ENCODE results near the gene CALN1.

Gene CALN1

GRCh38 chr7:72028267-72028666 lies 383.9 kb downstream of the CALN1 start:
- DNase-seq: no peak

- DNase-seq: no peak
These were observed 386.7 kb downstream of the CALN1 start for GRCh38 chr7:72025381-72025960.

DNA sequence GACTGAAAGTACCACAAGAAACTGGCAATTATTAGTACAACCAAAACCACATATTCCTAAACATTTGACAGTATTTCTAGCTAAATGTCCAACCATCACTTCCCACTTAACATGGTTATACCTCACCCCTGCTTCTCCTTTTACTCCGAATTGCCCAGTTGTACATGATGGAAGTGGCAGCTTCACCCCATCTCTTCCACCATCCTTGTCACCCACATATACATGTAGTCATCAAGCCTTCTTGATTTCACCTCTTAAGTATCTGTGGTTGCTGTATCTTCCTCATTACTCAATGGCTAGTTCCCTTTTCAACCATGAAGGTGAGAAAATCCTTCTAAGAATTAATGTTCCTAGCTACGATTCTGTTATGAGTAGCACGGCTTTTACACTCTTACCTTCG lies 388.2 kb downstream of the CALN1 start:
- no peak for DNase-seq

- DNase-seq: no peak
These were observed 390.4 kb downstream of the CALN1 start for GRCh38 chr7:72021716-72022115.

DNA sequence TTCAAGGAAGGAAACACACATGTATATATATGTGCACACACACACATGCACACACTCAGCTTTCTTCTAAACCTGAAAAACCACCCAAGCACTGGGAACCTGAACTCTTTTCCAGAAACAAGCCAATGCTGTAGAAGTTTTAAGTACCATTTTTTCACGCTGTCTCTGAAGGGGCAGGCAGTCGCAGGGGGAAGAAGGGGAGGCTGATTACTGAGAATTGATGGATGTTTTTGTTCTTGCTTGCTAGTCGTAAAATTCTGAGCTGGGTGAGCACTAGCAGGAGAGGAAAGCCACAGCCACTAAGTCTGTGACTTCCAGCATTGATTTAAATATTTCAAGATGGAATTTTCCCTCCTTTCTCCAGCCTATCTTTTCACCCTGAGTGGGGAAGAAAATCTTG lies 391.8 kb downstream of the CALN1 start:
- DNase-seq: no peak

DNA sequence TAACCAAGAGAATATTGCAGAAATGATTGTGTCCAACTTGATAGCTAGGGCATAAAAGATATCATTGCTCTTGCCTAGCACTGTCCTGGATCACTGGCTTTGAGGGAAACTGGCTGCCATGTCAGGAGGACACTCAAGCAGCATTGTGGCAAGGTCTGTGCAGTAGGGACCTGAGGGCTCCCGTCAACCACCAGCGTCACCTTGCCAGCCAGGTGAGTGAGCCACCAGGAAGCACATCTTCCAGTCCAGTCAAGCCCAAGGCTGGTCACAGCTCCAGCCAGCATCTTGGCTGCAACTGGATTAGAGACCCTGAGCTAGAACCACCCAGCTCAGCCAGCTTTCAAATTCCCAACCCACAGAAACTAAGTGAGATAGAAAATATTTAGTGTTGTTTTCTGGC lies 392.7 kb downstream of the CALN1 start:
- no peak for DNase-seq

DNA sequence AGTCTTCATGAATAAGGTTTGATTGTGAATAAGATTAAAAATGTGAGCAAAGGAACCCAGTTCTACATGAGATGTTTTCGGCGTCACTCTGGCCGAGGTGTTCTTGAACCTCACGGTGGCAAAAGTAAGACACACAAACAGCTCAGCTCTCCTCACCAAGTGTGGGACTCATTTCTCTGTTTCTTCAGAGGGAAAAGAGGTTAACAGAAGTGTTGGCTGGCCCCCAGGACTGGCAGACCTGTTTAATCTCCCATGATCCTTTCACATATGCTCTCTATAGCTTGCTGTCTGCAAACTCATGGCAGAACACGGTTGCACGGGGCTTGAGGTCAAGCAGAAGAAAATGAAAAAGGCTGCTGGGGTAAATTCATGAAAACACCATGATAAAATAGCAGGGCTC lies 394.4 kb downstream of the CALN1 start:
- DNase-seq: no peak

DNA sequence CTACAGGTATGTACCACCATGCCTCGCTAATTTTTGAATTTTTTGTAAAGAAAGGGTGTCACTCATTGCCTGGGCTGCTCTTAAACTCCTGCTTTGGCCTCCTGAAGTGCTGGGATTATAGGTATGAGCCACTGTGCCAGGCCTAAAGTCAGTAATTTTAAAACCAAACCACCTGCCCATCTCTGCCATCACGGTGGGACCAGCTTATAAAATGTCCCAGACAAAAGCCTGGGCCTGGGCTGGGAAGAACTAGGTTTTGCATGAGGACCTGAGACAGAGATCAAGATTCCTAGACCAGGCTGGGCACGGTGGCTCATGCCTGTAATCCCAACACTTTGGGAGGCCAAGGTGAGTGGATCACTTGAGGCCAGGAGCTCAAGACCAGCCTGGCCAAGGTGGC lies 395.6 kb downstream of the CALN1 start:
- DNase-seq: no peak

- no peak for DNase-seq
These were observed 397.0 kb downstream of the CALN1 start for GRCh38 chr7:72015136-72015535.

DNA sequence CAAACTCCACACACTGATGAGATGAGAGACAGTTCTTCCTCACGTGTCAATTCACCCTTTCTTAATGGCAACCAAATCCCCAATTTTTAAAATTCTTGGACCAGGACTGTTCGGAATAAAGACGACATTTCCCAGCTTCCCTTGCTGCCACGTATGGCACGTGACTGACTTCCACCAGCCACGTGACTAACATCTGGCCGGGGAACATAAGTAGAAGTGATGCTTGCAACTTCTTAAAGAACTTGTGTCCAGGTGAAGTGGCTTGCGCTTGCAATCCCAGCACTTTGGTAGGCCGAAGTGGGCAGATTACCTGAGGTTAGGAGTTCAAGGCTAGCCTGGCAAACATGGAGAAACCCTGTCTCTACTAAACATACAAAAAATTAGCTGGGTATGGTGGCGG lies 405.1 kb downstream of the CALN1 start:
- DNase-seq: no peak

- DNase-seq: no peak
These were observed 408.9 kb downstream of the CALN1 start for GRCh38 chr7:72003236-72003635.

GRCh38 chr7:71996141-71996540 lies 416.0 kb downstream of the CALN1 start:
- DNase-seq: no peak

GRCh38 chr7:71995111-71995510 lies 417.0 kb downstream of the CALN1 start:
- DNase-seq: no peak

DNA sequence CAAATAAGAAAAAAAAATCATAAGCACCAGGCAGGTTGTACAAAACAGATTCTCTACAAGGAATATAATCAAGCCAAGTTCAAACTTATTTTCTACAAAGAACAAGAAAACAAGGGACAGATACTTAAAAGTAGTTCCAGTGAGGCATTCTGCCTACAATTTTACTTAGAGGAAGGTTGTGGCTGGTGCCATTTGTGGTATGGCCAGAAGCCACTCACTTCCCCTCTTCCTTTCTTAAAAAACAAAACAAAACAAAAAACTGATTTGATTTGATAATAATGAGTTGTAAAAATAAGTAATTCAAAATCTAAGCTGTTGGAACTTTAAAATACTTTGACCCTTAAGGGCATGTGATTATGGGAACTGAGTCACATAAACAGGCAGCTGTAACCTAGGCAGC lies 420.6 kb downstream of the CALN1 start:
- DNase-seq: no peak

DNA sequence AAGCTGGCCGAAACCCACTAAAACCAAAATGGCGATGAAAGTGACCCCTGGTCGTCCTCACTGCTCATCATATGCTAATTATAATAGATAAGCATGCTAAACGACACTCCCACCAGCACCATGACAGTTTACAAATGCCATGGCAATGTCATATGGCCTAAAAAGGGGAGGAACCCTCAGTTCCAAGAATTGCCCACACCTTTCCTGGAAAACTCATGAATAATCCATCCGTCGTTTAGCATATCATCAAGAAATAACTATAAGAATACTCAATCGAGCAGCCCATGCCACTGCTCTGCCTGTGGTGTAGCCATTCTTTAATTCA lies 422.0 kb downstream of the CALN1 start:
- DNase-seq: no peak

GRCh38 chr7:71988201-71988600 lies 423.9 kb downstream of the CALN1 start:
- DNase-seq: no peak

GRCh38 chr7:71987200-71987767 lies 424.9 kb downstream of the CALN1 start:
- DNase-seq: no peak

- DNase-seq: no peak
These were observed 427.8 kb downstream of the CALN1 start for GRCh38 chr7:71984348-71984747.

DNA sequence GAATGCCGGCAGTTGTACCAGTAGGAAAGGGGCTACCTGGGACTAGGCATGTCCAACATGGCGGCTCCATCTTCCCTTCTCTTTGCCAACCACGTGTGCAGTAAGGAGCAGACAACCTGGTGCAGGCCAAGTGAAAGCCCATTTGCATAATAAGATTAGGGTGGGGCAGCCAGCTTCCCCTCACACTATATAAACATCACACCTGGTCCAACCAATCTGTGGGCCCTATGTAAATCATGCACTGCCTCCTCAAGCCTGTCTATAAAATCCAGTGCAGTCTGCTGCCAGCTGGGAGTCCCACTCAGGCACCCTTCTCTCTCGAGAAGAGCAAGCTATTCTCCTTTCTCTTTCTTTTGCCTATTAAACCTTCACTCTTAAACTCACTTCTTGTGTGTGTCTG lies 429.3 kb downstream of the CALN1 start:
- no peak for DNase-seq

DNA sequence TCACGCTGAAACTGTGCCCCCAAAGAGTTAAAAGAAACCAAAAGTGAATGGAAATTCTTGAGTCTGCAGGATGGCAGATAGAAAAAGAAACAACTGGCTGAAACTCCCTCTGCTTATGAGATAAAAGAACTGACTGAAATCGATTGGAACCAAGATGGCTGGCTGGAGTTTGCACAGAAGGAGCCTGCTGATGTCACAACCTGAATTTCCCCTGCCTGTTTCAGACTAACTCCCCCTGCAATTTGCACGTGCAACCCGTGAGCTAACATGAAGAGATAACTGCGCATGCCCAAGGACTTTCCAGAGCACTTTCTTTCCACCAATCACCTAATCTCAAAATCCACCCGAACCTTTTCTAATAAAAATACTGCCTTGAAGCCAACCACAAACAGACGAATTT lies 435.5 kb downstream of the CALN1 start:
- DNase-seq: no peak

DNA sequence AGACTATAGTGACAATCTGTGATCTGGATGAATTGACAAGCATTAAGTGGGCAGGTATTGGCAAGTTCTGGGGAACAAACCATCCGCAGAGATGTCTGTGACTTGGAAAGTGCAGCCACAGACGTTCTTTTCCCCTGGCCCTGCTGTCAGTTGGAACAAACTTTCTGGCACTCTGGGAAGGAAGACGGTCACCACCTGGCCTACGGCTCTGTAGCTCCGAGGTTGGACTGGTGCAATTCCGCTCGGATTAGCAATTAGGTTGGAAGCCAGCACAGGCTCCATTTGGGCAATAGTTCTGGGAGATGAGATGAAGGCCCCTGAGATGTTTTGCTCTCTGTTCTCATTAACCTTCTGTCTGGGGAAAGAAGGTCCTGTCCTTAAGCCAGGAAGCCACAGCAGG lies 437.5 kb downstream of the CALN1 start:
- DNase-seq: no peak

- no peak for DNase-seq
These were observed 439.6 kb downstream of the CALN1 start for GRCh38 chr7:71972534-71972933.

GRCh38 chr7:71970725-71971124 lies 441.4 kb downstream of the CALN1 start:
- DNase-seq: no peak

- no peak for DNase-seq
These were observed 449.5 kb downstream of the CALN1 start for GRCh38 chr7:71962636-71963035.

GRCh38 chr7:71961283-71961682 lies 450.9 kb downstream of the CALN1 start:
- DNase-seq: no peak

DNA sequence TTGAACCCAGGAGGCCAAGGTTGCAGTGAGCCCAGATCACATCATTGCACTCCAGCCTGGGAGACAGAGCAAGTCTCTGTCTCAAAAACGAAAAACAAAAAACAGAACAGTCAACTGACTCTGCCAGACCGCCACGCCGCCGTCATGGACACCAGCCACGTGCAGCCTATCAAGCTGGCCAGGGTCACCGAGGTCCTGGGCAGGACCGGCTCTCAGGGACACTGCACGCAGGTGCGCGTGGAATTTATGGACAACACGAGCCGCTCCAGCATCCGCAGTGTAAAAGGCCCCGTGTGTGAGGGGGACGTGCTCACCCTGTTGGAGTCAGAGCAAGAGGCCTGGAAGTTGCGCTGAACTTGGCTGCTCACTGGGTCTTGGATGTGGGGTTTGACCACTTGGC lies 470.0 kb downstream of the CALN1 start:
- DNase-seq: no peak

All from stimulated activated naive CD4-positive, alpha-beta T cell treated with Interleukin-2 at 50 U/mL for 16 hours (primary cell).